IPS DF 19.7 (cell line): Measurements from ENCODE around the gene NDUFA11.

Experiments
- DNase-seq: peaks from one replicate; pipeline ENCODE4 v3.0.0-alpha.2; 2013; ENCODE audit warnings: low read depth, low spot score

The NDUFA11 gene

DNA sequence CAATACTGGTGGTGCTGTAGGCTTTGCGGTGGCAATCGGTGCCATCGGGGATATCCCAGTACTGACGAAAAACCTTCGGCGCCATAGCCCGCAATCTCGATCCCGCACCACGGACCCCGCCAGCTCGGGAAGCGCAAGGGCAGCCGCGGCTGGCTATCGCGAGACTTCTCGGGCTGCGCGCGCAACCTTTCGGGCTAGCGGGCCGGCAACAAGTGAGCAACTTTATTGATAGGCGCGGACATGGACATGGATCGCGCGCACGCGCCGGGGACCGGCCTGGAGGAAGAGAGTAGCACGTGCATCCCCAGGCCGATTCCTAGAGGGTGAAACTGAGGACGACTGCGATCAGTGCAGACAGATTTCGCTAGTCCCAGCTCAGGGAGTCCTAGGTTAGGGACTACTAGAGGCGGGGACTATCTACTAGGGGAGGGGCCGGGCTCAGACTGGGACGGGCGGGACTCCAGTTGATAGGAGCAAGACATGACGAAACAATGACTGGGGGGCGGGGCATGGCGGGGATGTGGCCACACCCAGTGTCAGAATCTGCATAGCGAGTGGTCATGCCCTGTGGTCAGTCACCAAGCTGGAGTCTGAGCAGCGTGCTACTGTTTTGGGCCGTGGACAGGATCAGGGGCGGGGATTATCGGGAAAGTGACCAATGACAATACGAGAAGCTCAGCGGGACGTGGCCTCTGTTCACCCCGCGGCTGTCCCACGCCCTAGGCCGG is at the start of gene NDUFA11:
Gene NDUFA11, minus strand, starts transcription at position 167 of the 728 bp plus-strand sequence. Its CDS starts 82 bp downstream, at position 85.
- peak; percentile 42 for DNase-seq

DNA sequence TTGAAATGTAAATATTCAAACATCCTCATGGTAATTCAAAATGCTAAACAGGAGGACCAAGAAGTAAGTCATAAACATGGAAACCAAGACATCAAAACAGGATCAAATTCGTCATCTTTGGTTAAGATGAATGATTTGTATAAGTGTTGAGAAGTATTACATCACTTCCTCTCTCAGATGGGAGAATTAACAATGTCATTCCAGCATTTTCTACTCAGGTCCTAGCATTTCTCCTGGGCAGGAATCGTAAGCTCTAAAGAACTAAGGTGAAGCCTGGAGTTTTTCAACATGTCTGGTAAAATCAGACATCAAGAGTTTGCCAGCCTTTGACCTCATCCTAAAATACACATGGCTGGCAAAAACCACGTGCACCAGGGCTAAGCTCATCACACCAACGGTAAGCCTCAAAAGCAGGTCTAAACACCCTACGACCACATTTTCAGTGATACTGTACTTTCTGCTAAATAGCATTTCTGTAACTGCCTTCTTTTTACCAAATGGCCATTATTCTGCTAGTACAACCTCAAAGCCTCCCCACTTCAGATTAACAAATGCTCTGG is 49.5 kb upstream of the NDUFA11 start:
- no peak for DNase-seq

DNA sequence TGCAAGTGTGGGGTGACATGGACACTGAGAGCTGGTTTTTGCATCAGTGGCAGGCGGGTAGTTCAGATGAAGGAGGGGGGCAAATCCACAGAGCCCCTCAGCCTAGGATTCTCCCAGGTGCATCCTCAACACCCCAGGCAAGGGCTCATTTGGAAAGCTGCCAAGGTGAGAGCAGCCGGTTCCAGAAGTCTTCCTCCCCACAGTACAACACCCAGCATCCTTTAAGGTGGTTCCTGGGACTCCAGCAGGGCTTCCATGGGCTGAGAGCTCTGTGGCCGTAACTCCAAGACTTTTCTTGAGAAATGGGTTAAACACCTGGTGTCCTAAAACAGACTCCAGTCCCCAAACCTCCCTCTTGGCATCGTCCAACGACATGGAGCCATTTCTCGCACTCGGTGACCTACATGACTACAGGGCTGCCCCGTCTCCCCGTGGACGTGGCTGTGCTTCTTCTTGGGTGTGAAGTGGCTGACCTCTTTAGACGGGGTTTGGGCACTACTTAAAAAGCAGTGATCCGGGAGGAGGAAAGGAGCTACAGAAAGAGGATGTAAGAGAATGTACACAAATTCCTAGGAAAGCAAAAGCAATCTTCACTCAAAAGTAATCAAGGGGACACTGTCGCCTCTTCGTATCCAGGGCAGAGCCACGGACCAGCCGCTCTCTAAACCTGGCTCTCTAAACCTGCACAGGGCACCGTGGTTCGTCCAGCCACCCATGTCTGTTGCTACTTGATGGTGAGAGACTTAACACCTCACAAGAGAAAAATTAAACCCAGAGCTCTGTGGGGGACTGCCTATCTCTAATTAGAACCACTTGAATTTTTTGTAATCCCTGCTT is 48.8 kb upstream of the NDUFA11 start:
- DNase-seq: no peak

DNA sequence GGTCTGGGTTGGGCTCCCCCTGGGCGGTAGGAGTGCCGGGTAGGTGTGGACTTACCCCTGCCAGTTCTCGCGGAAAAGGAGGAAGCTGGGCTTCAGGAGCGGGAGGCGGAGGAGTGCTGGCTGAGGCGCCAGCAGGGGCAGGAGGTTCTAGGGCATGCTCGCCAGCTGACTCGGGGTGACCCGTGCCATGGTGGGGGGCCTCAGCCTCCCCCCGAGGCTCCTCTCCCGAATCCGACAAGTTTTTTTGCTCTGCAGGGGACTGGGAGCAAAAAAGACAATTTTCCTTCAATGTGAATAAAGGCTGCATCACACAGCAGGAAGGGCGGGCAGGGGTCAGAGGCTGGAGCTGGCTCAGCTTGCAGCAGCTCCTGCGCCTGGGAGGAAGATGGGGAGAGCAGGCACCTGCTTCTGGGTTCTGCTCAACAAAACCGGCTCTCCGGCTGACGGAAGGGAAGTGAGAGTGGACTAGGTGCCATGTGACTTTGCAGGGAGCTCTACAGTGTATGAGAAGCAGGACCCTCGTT is 47.8 kb upstream of the NDUFA11 start:
- DNase-seq: no peak

DNA sequence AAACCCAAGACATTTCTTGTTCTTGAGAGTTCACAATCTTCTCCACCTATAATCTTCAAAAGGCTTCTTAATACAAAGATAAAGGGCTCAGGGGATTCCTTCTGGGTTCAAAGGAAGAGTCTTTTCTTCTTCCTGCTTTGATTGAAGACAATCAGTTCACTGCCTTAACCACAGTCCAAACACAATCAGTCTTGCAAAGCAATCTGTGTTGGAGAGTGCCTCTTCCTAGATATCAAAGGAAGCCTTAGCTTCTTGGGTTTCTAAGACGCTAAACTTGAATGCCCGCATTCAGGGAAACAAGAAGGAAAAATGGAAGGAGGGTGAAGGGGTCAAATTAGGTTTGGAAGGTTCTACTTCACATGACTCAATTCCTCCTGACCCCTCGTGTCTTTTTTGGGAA is 47.2 kb upstream of the NDUFA11 start:
- DNase-seq: no peak

DNA sequence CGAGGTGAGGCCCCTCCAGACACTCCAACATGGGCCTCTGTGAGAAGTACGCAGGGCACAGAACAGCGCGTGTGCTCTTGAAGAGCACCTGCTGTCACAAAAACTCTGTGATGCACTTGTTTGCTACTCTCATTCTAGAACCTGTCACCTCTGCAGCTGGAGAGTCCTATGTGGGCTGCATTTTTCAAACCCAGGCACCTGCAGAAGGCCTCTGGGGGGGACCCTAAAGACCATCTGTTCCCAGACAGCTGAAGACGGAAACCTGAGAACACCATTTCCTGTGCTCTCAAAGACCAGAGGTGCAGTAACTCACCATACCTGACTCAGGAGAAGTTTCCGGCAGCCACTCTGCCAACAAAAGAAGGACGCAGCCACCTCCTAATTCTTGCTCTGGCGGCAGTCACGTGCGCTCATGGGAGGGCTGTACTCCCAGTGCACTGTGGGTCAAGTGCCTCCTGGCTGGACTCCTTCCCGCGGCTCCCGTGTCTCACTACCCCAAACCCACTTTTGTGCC is 46.3 kb upstream of the NDUFA11 start:
- DNase-seq: no peak

DNA sequence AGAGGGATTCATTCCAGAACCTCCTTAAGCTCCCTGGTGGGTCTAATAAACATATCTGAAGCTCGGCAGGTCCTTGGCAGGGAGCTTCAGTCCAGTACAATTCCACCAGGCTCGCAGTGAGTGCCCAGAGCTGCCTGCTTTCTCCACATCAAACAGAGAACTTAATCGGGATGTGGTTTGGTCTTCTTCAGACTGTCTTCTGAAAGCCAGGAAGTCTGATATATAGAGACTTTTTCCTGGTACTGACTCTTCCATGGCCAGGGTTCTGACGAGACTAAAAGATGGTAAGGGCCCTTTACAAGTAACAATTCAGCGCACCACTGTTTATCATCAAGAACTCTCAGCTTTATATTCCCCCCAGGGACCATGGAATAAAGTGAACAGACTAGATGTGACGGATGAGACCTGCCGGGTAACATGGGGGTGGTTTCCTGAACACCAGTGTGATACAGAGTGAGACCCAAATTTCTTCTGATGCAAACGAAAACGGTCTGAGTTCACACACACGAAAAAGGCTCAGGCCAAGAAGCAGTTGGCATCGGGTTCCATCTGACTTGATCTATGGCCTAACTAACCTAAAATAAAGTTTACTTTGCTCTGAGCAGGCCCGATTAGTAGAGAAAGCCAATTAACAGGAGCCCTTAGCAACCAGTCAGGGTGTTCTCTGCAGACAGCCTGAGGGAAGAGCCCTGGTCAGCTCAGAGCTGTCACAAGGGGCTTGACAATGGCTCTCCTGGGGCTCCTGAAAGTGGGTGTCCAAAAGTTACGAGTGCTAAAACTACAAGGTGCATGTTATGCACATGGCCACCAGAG is 45.4 kb upstream of the NDUFA11 start:
- DNase-seq: no peak

DNA sequence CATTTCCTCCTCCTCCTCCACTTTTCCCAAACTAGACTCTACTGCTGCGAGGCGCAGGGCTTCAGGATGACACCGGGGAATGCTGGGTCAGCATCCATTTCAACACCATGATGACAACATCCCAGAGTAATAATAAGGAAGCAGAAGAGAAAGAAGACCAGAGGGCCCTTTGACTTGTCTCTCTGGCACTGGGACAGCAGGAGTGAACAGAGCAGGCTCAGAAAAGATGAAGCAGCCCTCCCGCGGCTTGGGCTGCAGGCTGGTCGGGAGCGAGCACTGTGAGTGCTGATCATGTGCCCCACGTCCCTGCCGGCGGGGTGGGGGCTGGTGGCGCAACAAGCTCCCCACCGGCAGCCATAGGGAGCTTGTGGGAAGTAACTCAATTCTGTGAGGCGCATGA is 43.8 kb upstream of the NDUFA11 start:
- no peak for DNase-seq

DNA sequence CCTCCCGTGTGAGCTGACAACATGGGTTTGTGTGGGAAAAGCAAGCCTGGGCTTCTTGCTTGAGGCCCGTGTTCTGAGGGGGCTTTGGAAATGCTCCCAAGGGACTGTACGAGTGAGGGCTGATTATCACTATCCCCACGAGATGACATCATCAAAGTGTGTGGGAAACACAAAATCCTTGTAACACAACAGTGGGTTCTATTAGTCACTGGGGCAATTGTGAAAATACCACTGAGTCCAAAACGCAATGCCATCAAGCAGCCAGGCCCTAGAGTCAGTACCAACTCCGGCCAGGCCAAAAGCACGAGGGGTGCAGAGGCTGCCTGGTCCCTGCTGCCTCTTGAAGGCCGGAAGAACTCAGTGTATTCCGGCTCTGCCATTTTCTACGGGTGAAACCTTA is 40.0 kb upstream of the NDUFA11 start:
- DNase-seq: no peak

DNA sequence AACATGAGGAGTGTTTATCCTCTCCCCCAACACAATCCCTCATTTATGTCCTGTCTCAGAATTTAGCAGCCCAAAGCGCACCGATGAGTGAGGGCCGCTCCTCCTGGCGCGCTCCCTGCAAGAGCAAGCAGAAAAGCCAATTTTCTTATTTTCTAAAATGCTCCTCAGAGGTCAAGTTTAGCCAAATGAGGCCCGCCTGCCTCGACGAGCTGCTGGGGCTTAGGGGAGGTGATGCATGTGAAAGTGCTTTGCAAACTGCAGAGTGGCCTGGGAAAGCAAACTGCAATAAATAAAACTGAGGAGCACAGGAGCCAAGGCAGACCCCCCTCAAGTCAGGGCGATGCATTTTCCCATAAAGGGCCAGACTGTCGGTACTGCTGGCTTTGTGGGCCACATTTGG is 39.5 kb upstream of the NDUFA11 start:
- DNase-seq: no peak

DNA sequence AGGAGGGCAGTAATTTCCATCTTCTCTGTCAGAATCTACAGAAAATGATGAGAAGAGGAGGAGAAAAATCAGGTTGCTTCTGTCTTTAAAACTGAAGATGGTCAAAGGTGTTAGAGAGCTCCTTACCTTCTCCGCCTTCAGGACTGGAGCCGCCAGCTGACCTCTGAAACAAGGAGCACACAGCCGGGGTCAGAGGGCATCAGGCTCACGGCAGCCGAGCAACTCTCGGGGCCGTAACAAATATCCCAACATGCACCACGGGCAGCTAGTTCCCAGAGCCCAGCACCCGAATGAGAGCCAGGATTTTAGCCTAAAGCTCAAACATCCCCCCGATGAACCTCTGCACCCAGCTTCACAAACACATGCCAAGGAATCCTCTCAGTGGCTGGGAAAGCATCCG is 38.1 kb upstream of the NDUFA11 start:
- DNase-seq: no peak

DNA sequence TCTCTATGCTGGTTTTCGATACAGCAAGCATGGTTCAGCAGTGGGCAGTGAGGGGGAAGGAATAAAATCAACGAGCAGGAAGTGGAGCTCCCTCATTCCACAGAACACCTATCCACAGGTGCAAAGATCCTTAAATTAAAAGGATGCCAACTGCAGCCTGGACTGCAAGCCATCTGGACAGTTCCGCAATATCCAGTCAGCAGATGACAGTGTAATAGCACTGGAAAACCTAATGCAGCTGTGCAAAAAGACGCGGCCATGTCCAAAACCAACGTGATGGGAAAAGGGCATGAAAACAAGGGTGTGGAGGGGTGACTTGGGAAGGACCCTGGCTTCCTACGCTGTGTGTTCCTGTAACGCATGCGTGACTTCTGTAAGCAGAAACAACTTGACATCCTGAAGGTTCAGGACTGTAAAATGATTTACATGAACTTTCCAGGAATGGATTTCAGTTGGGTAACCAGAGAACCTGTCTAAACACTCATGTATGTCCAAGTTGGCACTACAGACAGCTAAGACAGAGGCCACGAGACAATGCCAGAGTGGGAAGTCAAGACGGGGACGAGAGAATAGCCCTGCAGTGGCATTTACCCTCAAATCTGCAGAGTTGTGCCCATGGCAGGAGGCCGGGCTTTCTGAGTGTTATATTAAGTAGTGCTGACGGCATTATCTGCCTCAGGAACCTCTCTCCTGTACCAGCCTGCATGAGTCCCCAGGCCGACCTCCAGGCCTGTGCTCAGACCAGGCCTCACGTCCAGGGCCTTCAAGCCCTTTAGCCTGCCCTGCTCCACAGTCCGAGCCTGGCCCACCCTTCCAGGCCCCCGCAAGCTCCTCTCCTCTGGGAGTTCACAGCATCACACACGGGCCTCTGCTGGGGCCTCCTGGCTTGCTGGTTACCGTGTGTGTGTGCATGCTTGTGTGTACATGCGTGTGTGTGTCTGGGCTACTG is 36.9 kb upstream of the NDUFA11 start:
- no peak for DNase-seq

DNA sequence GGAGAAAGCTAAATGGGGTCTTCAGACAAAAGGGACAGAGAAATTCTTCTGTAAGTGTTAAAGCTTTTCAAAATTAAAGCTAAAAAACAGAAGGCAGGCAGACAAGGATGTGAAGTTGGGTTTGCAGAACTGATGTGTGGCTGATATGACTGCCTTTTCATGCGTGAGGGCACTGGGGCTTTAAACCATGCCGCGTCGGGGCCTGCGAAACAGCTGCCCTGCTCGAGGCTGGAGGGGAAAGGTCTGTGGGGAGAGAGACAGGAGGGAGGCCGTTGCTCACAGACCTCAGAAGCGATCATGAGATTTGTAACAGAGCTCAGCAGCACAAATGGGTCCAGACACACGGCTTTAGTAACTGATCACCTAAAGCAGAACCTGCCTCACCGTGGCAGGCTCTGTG is 34.0 kb upstream of the NDUFA11 start:
- no peak for DNase-seq

DNA sequence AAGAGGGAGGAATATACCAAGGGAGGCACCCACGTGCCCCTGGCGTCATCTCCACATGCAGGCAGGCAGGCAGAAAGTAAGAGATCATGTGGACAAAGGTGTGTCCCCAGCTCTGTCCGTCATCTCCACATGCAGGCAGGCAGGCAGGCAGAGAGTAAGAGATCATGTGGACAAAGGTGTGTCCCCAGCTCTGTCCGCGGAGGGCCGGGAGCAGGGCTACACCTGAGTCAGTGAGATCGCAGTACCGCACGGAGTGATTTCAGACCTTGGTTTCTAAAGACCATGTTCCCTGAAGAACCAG is 32.7 kb upstream of the NDUFA11 start:
- no peak for DNase-seq

DNA sequence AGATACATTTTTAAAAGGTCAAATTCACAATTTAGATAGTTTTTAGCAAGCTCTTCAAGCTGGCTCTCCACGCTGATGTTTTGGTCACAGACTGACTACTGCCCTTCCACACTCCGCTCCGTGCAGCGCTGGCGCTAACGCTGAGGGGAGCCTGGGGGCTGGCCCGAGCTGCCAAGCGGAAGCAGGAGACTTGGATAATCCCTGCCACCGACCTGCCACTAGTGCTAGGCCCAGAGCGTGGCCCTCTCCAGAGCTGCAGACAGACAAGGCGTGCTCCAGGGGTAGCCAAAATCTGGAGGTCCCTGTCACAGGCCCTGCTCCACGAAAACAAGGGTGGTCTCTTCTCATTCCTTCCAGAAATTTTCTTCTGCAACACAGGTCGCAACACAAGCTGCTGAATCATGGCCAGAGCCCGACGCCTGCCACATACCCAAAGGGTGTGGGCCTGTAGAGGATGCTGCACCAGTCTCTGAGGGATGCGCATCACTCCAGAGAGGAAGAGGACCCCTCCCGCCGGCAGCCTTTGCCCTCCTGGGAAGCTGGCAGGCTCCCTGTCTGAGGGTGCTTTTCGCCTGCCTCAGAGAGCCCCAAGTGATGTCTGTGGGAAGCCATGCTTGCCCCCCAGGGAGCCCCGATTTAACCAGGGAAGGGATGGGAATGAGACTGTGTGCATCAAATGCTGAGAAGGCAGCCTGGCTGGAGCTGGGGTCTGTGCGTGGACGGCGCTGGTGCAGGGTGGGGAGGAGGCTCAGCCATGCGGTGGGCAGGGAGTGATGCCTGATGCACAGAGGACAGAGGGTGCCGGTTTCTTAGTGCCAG is 32.1 kb upstream of the NDUFA11 start:
- DNase-seq: no peak

DNA sequence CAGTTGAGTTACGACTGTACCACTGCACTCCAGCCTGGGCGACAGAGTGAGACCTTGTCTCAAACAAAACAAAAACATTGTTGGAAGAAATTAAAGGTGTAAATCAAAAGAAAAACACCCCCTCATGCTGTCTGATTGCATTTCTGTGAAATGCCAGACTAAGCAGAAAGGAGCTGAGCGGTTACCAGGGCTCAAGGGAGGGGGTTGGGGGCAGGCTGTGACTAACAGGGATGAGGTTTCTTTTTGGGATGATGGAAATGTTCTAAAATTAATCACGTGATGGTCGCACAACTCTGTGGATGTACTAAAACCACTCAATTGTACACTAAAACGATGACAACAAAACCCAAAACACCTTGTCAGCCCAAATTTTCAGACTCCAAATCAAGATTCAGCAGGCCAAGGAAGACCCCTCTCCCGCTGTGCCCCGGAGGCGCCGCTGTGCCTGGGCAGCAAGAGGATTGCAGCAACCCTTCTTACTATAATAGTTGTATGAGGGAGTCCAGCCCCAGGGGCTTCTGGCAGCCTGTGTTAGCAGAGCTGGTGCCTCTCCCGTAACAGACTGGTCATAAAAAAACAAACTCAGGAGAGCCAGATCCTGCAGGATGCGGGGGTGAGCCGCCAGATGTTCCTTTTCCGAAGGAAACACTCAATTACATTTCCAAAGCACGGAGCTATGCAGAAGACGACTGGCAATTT is 31.3 kb upstream of the NDUFA11 start:
- no peak for DNase-seq

DNA sequence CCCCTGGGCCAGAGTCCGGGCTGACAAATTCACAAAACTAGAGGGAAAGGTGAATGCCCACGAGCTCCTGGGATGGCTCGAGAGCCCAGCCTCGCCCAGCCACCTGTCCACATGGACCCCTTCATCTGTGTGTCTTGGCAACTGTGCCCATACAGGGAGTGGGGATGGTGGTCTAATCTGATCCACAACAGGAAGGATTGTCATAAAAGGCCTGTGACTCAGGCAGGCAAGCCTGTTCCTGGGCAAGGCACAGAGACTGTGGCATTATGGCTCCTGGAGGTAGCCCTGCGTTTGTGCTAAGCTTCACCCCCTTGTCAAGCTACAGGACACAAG is 30.4 kb upstream of the NDUFA11 start:
- no peak for DNase-seq

DNA sequence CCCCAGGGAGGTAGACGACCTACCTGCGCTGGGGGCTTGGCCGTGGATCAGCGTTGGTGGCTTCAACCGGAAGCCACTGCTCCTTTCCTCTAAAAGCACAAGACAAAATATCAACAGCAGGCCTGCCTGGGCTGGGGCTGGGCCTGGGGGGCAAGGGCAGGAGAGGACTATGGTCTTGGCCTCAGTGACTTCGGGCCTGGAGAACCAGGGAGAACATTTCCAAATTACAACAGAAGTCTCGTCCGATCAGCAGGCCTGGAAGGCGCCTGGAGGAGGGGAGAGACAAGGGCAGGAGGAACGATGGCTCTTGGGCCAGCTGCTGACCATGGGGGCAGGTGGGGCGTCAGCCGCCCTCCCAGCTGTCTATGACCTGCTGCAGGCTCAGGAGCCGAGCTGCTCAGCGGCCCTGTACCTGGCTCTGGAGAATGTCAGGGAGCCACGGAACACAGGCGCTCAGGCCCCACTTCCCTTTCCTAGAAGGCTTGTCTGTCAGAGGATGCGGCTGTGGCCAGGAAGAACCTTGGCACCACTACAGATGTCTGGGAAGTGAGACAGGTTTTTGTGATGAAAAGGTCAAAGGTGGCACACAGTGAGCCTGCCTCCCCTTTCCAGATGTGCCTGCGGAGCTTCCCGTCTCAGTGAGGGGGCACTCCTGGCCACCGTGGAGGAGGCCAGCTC is 29.9 kb upstream of the NDUFA11 start:
- DNase-seq: no peak
